K562 (cell line): ENCODE data around the gene BICDL1. TPM values are rescaled to one million over a fixed set of nuclear protein-coding genes. Genes with fewer than 3 reads are reported as not detected.

Experiments used
- ATAC-seq: fragments of 200-7000 bp; cut with Tn5 transposase; 3 replicates; pipeline ENCODE4 v1.9.1; 2020; ENCODE audit warnings: moderate library complexity
- BruUV-seq: library from RNA; stranded (reverse); fragments of 400-500 nt; replicated peaks from 2 replicates; lab custom pipeline; 2021; lab: Mats Ljungman, UMichigan
- CTCF ChIA-PET: fragments of 300-600 bp; formaldehyde crosslinking; extraction: SDS; loops from one replicate; lab custom pipeline; 2021; ENCODE audit warnings: low intra/inter-chr PET ratio; lab: Yijun Ruan, JAX
- POLR2A ChIA-PET: fragments of 300-600, 350-650 bp; sonication (Branson Sonifier 250); formaldehyde crosslinking; extraction: SDS; loops from one replicate; lab custom pipeline; 2021; ENCODE audit warnings: antibody characterized with exemption, inconsistent platforms; lab: Yijun Ruan, JAX
- DNase-seq, 4 experiments: peaks; one replicate each; pipeline versions ENCODE4 v3.0.0 to v3.0.0-alpha.2; 2011 to 2018; ENCODE audit warnings: low spot score in 3 of 4, mixed read lengths in 3 of 4; ENCODE audit errors: extremely low read depth in 1 of 4
- FAIRE-seq: peaks from 2 replicates; lab custom pipeline; 2011; peaks lifted over from hg19 to GRCh38; lab: Jason Lieb, UNC
- H2AFZ ChIP-seq: 2 replicates; pipeline ENCODE4 v1.6.0; 2011; ENCODE audit warnings: low read depth, low read length, control low read depth, inconsistent platforms
- H3K27ac ChIP-seq: fragments of 200-600 bp; 3 replicates; pipeline ENCODE4 v1.8.0; 2011; ENCODE audit warnings: low read depth, mild to moderate bottlenecking, control low read depth, inconsistent platforms, low read length, moderate library complexity, mixed read lengths; ENCODE audit errors: extremely low read depth
- H3K27me3 ChIP-seq, 2 experiments: fragments of 300-600 bp in 1 of 2; 2 replicates in 1 of 2; 3 replicates in 1 of 2; pipeline versions ENCODE4 v1.6.0 to v1.8.0; 2011; ENCODE audit warnings: inconsistent platforms in 2 of 2, low read length in 2 of 2, mild to moderate bottlenecking in 1 of 2, mixed read lengths in 1 of 2, moderate library complexity in 1 of 2; ENCODE audit not compliant: control insufficient read depth in 2 of 2, insufficient read depth in 2 of 2
- H3K36me3 ChIP-seq: fragments of 300-600 bp; 3 replicates; pipeline ENCODE4 v1.8.0; 2011; ENCODE audit warnings: mild to moderate bottlenecking, low read length, inconsistent platforms; ENCODE audit not compliant: control insufficient read depth, insufficient read depth
- H3K4me1 ChIP-seq, 2 experiments: fragments of 200-600 bp in 1 of 2; replicated peaks in 1 of 2; 2 replicates in 1 of 2; 3 replicates in 1 of 2; pipeline versions ENCODE4 v1.5.1 to v1.8.0; 2011; ENCODE audit warnings: inconsistent platforms in 2 of 2, low read length in 2 of 2, mild to moderate bottlenecking in 1 of 2, mixed read lengths in 1 of 2, moderate library complexity in 1 of 2; ENCODE audit not compliant: control insufficient read depth in 2 of 2, insufficient read depth in 2 of 2
- H3K4me2 ChIP-seq: 2 replicates; pipeline ENCODE4 v1.6.1; 2011; ENCODE audit warnings: low read length, control low read depth, inconsistent platforms, mixed read lengths; ENCODE audit not compliant: insufficient read depth
- H3K4me3 ChIP-seq: fragments of 200-600 bp; sonication (generic), shearing (Covaris generic); 2 replicates; pipeline ENCODE4 v1.5.1; 2016; ENCODE audit warnings: control low read depth, inconsistent platforms
- H3K79me2 ChIP-seq: fragments of 200-600 bp; 3 replicates; pipeline ENCODE4 v1.8.0; 2011; ENCODE audit warnings: low read length, inconsistent platforms; ENCODE audit not compliant: control insufficient read depth, insufficient read depth
- H3K9ac ChIP-seq, 2 experiments: 2 replicates each; pipeline versions ENCODE4 v1.6.0 to v1.6.1; 2011; ENCODE audit warnings: low read depth in 2 of 2, low read length in 2 of 2, control low read depth in 1 of 2, inconsistent platforms in 1 of 2, mild to moderate bottlenecking in 1 of 2, mixed read lengths in 1 of 2; ENCODE audit not compliant: insufficient read depth in 1 of 2
- H3K9me1 ChIP-seq: one replicate; pipeline ENCODE4 v1.6.0; 2011; ENCODE audit warnings: inconsistent platforms, mild to moderate bottlenecking, low read length, moderate library complexity; ENCODE audit not compliant: control insufficient read depth, insufficient read depth
- H3K9me3 ChIP-seq: replicated peaks from 2 replicates; pipeline ENCODE4 v1.5.1; 2011; ENCODE audit warnings: low read depth, low read length, inconsistent platforms; ENCODE audit not compliant: control insufficient read depth, insufficient read depth
- H4K20me1 ChIP-seq: replicated peaks from 2 replicates; pipeline ENCODE4 v1.6.1; 2011; ENCODE audit warnings: low read length, inconsistent platforms, mixed read lengths; ENCODE audit not compliant: control insufficient read depth, insufficient read depth
- ATF2 ChIP-seq: sonication (generic); formaldehyde crosslinking; IDR thresholded peaks from 2 replicates; pipeline ENCODE4 v1.8.1; 2022; ENCODE audit warnings: missing genetic modification reagents
- BMI1 ChIP-seq: fragments of 150-350 bp; IDR thresholded peaks from 2 replicates; pipeline ENCODE4 v1.6.1; 2014; ENCODE audit warnings: low read length
- CAMTA2 ChIP-seq: fragments of 250-450 bp; sonication (Bioruptor Pico); conservative IDR thresholded peaks from 2 replicates; pipeline ENCODE4 v1.5.1; 2022
- CBX3 ChIP-seq, 2 experiments: IDR thresholded peaks; 1 replicate in 1 of 2; 2 replicates in 1 of 2; pipeline ENCODE4 v1.6.1; 2012; ENCODE audit warnings: inconsistent platforms in 2 of 2, low read length in 2 of 2, borderline replicate concordance in 1 of 2, control low read depth in 1 of 2
- CREB3L1 ChIP-seq: fragments of 450-650 bp; IDR thresholded peaks from 2 replicates; pipeline ENCODE4 v1.6.1; 2014; ENCODE audit warnings: low read depth, mild to moderate bottlenecking, moderate library complexity, borderline replicate concordance
- ELF2 ChIP-seq: fragments of 250-450 bp; sonication (Bioruptor Pico); IDR thresholded peaks from 2 replicates; pipeline ENCODE4 v1.5.0; 2021; ENCODE audit warnings: mild to moderate bottlenecking
- ETS1 ChIP-seq: conservative IDR thresholded peaks from 2 replicates; pipeline ENCODE4 v1.6.1; 2011; ENCODE audit warnings: low read depth, mild to moderate bottlenecking, low read length; ENCODE audit not compliant: control insufficient read depth
- ETV5 ChIP-seq: sonication (generic); formaldehyde crosslinking; IDR thresholded peaks from 2 replicates; pipeline ENCODE4 v1.4.0; 2020; ENCODE audit warnings: low read depth, mild to moderate bottlenecking, missing genetic modification reagents
- ETV6 ChIP-seq, 3 experiments: fragments of 150-350 bp in 1 of 3; sonication (generic) in 1 of 3; formaldehyde crosslinking in 1 of 3; IDR thresholded peaks; 2 replicates each; pipeline versions ENCODE4 v1.6.1 to v1.8.0; 2014 to 2022; ENCODE audit warnings: borderline replicate concordance in 2 of 3, low read depth in 2 of 3, antibody characterized with exemption in 1 of 3, low read length in 1 of 3, mild to moderate bottlenecking in 1 of 3, missing genetic modification reagents in 1 of 3
- KAT2B ChIP-seq: IDR thresholded peaks from one replicate; pipeline ENCODE4 v1.6.1; 2012; ENCODE audit warnings: low read depth, mild to moderate bottlenecking, control low read depth, inconsistent platforms, low read length, moderate library complexity
- PCBP2 ChIP-seq: fragments of 200-400 bp; formaldehyde crosslinking; IDR thresholded peaks from 2 replicates; pipeline ENCODE4 v1.6.1; 2018; ENCODE audit warnings: low read length, low read depth, mild to moderate bottlenecking, moderate library complexity; ENCODE audit not compliant: poor library complexity, severe bottlenecking
- RCOR1 ChIP-seq, 2 experiments: IDR thresholded peaks; 2 replicates each; pipeline ENCODE4 v1.6.1; 2012; ENCODE audit warnings: low read depth in 2 of 2, low read length in 2 of 2, borderline replicate concordance in 1 of 2, improper control_type of control experiment in 1 of 2
- SRSF7 ChIP-seq: fragments of 200-400 bp; formaldehyde crosslinking; optimal IDR thresholded peaks from 2 replicates; pipeline ENCODE3; 2017; ENCODE audit warnings: mild to moderate bottlenecking, low read depth, low read length
- WGBS: fragments of 100-300 bp; shearing (Covaris generic); methylation state at CpG from one replicate; pipeline ENCODE4 v1.1.6; 2016; ENCODE audit warnings: low coverage, mixed read lengths; ENCODE audit not compliant: insufficient coverage; ENCODE audit errors: missing lambda C conversion rate; 5-methylcytosine and 5-hydroxymethylcytosine counted together
- in situ Hi-C: fragments of 300-500 bp; cut with MboI; formaldehyde crosslinking; loops from 4 replicates; pipeline ENCODE4 v1.15.0; 2018; ENCODE audit warnings: inconsistent platforms, mixed read lengths
- intact Hi-C: fragments of 100-400 bp; cut with micrococcal nuclease; formaldehyde crosslinking; loops from 2 replicates; pipeline ENCODE4 v1.14.2; 2022
- polyA plus RNA-seq, 8 experiments: library from polyadenylated mRNA; depleted of rRNA in 4 of 8; stranded (reverse) in 5 of 8; unstranded in 3 of 8; fragments of >200 nt; fragmentation: Nextera tagmentation in 2 of 8; fragmentation: Illumina TruSeq in 1 of 8; extraction: Ambion mirVana in 2 of 8; extraction: Trizol in 1 of 8; gene quantifications; 2 replicates each; pipeline versions ENCODE4 v1.2.1 to v1.2.3, GENCODE V29; 2011 to 2014; ENCODE audit warnings: inconsistent platforms in 1 of 8, missing spikeins in 1 of 8
- total RNA-seq, 7 experiments: library from RNA; depleted of rRNA in 6 of 7; stranded (reverse); fragments of >200 nt in 6 of 7; fragmentation: Illumina TruSeq in 2 of 7; extraction: Trizol in 2 of 7; gene quantifications; 2 replicates each; pipeline versions ENCODE4 v1.2.1 to v1.2.3, GENCODE V29; 2011 to 2021; ENCODE audit warnings: low replicate concordance in 1 of 7

The BICDL1 gene
- total and polyA plus RNA-seq, 9 of the 15 experiments (the other 6 are each of a cell fraction or from before 2014, with no cell fraction given), result 0.06 to 2.0 (median 0.58) TPM

- Histone ChIP-seq H3K36me3 (no peaks in the 10 kb centered on the region), H4K20me1 (no peaks in the 10 kb centered on the region), H3K4me1 (no peaks in the 10 kb centered on the region), H3K4me2 (no peak overlapping the region), H3K27me3 (peaks cover 10 to 24% of the 10 kb centered on the region in 2 experiments), H3K4me3 (no peak overlapping the region), H3K9me1 (no peaks in the 10 kb centered on the region), H2AFZ (no peak overlapping the region), H3K9ac (no peak overlapping the region), H3K27ac (no peak overlapping the region), H3K79me2 (no peaks in the 10 kb centered on the region), H3K9me3 (no peaks in the 10 kb centered on the region)
- intact Hi-C loops (no loop called here), in situ Hi-C loops (no loop called here)
- DNase-seq (no peak), FAIRE-seq (no peak), ATAC-seq (no peak)
- 9% methylated on average over 6 of the region's 6 CpGs for WGBS
- ChIA-PET CTCF (no interaction called here), POLR2A (no interaction called here)
- no TSS peak for BruUV-seq
- TF ChIP-seq ETS1, result no peak
- no peak for TF ChIP-seq CBX3 (IDR thresholded peaks at IDR 0.05; ENCODE audit: borderline replicate concordance in 1 of 2, low read length in 2 of 2)
- no peak for TF ChIP-seq BMI1
- no peak for TF ChIP-seq SRSF7
- TF ChIP-seq ATF2 (CRISPR knock-in tag), result no peak
- no peak for TF ChIP-seq ELF2
- TF ChIP-seq PCBP2, result no peak
- TF ChIP-seq CAMTA2 (CRISPR knock-in tag), result no peak
- no peak for TF ChIP-seq ETV6 (IDR thresholded peaks at IDR 0.05; ENCODE audit: borderline replicate concordance in 1 of 2, low read depth in 2 of 2, low read length in 1 of 2)
- no peak for TF ChIP-seq ETV6 (CRISPR knock-in tag; IDR thresholded peaks at IDR 0.05; ENCODE audit: borderline replicate concordance)
- no peak for TF ChIP-seq KAT2B
- TF ChIP-seq ETV5 (CRISPR knock-in tag), result no peak
- no peak for TF ChIP-seq CREB3L1
- TF ChIP-seq RCOR1 (IDR thresholded peaks at IDR 0.05; ENCODE audit: borderline replicate concordance in 1 of 2, low read depth in 2 of 2, low read length in 2 of 2), result no peak
Observed at GRCh38 chr12:119964929-119965328, 24.1 kb upstream of the BICDL1 start.
